Neural cell (in vitro differentiated cells): ENCODE data around the gene PTPRT. TPM values are rescaled to one million over a fixed set of nuclear protein-coding genes. Genes with fewer than 3 reads are reported as not detected.

Experiments used
- H2AFZ ChIP-seq: fragments of 200-600, 300-800 bp; sonication (generic), shearing (Covaris generic); 2 replicates; pipeline ENCODE4 v1.6.0; 2014; ENCODE audit warnings: low read depth, mild to moderate bottlenecking, antibody characterized with exemption, low read length, moderate library complexity
- H3F3A ChIP-seq: fragments of 200-600 bp; shearing (Covaris generic); 2 replicates; pipeline ENCODE4 v1.6.1; 2016; ENCODE audit warnings: mild to moderate bottlenecking, moderate library complexity, mixed read lengths, antibody characterized with exemption, low read length; ENCODE audit not compliant: insufficient read depth, poor library complexity, severe bottlenecking
- H3K27ac ChIP-seq: fragments of 200-600, 300-800 bp; sonication (generic), shearing (Covaris generic); 2 replicates; pipeline ENCODE4 v1.5.1; 2014; ENCODE audit warnings: mild to moderate bottlenecking, low read length, moderate library complexity
- H3K27me3 ChIP-seq: fragments of 300-800, 200-600 bp; sonication (generic), shearing (Covaris generic); 2 replicates; pipeline ENCODE4 v1.6.0; 2014; ENCODE audit warnings: mild to moderate bottlenecking, low read depth, low read length, moderate library complexity; ENCODE audit not compliant: insufficient read depth
- H3K36me3 ChIP-seq: fragments of 300-800, 200-600 bp; sonication (generic), shearing (Covaris generic); 2 replicates; pipeline ENCODE4 v1.5.1; 2014; ENCODE audit warnings: mild to moderate bottlenecking, antibody characterized with exemption, low read length, moderate library complexity; ENCODE audit not compliant: insufficient read depth
- H3K4me2 ChIP-seq: fragments of 300-800, 200-600 bp; sonication (generic), shearing (Covaris generic); 2 replicates; pipeline ENCODE4 v1.6.0; 2014; ENCODE audit warnings: mild to moderate bottlenecking, low read length
- H3K4me3 ChIP-seq: fragments of 300-800, 200-600 bp; sonication (generic), shearing (Covaris generic); 2 replicates; pipeline ENCODE4 v1.5.1; 2014; ENCODE audit warnings: mild to moderate bottlenecking, low read length, moderate library complexity
- H3K79me2 ChIP-seq: fragments of 200-600 bp; shearing (Covaris generic); replicated peaks from 2 replicates; pipeline ENCODE4 v1.6.0; 2014; ENCODE audit warnings: mild to moderate bottlenecking, low read length, moderate library complexity; ENCODE audit not compliant: insufficient read depth
- H3K9ac ChIP-seq: fragments of 300-800, 200-600 bp; sonication (generic), shearing (Covaris generic); 2 replicates; pipeline ENCODE4 v1.6.1; 2016; ENCODE audit warnings: mild to moderate bottlenecking, low read length, mixed read lengths
- H3K9me2 ChIP-seq: fragments of 200-600 bp; shearing (Covaris generic); 2 replicates; pipeline ENCODE4 v1.6.1; 2016; ENCODE audit warnings: mild to moderate bottlenecking, low read length, mixed read lengths; ENCODE audit not compliant: insufficient read depth
- H3K9me3 ChIP-seq: fragments of 200-600, 300-800 bp; sonication (generic), shearing (Covaris generic); 2 replicates; pipeline ENCODE4 v1.6.1; 2016; ENCODE audit warnings: mild to moderate bottlenecking, mixed run types, low read length, moderate library complexity, mixed read lengths
- H4K20me1 ChIP-seq: fragments of 200-600 bp; shearing (Covaris generic); 2 replicates; pipeline ENCODE4 v1.6.1; 2016; ENCODE audit warnings: mild to moderate bottlenecking, mixed run types; ENCODE audit not compliant: insufficient read depth
- CTCF ChIP-seq: fragments of 450-650 bp; IDR thresholded peaks from 2 replicates; pipeline ENCODE4 v1.5.1; 2014; ENCODE audit warnings: antibody characterized with exemption, mild to moderate bottlenecking, moderate library complexity; ENCODE audit not compliant: poor library complexity, severe bottlenecking
- EP300 ChIP-seq: fragments of 450-650 bp; conservative IDR thresholded peaks from 2 replicates; pipeline ENCODE4 v1.6.1; 2014; ENCODE audit warnings: antibody characterized with exemption, mild to moderate bottlenecking, moderate library complexity; ENCODE audit not compliant: poor library complexity, severe bottlenecking
- MXI1 ChIP-seq: fragments of 450-650 bp; conservative IDR thresholded peaks from 2 replicates; pipeline ENCODE4 v1.6.1; 2014; ENCODE audit warnings: antibody characterized with exemption, mild to moderate bottlenecking; ENCODE audit not compliant: poor library complexity, severe bottlenecking
- POLR2AphosphoS5 ChIP-seq: IDR thresholded peaks from 2 replicates; pipeline ENCODE4 v1.6.1; 2012
- RAD21 ChIP-seq: fragments of 450-650 bp; conservative IDR thresholded peaks from 2 replicates; pipeline ENCODE4 v1.6.1; 2014; ENCODE audit warnings: antibody characterized with exemption, mild to moderate bottlenecking, moderate library complexity
- REST ChIP-seq: IDR thresholded peaks from 2 replicates; pipeline ENCODE4 v1.6.1; 2012; ENCODE audit warnings: borderline replicate concordance
- SMC3 ChIP-seq: fragments of 450-650 bp; conservative IDR thresholded peaks from 2 replicates; pipeline ENCODE4 v1.6.1; 2014; ENCODE audit warnings: antibody characterized with exemption, mild to moderate bottlenecking, moderate library complexity; ENCODE audit not compliant: poor library complexity
- polyA plus RNA-seq: library from polyadenylated mRNA; depleted of rRNA; stranded (reverse); fragments of >200 nt; gene quantifications from 2 replicates; pipeline ENCODE4 v1.2.3, GENCODE V29; 2014

The PTPRT gene
- polyA plus RNA-seq, 1 donor from 2014 or later: 9.2 TPM

DNA sequence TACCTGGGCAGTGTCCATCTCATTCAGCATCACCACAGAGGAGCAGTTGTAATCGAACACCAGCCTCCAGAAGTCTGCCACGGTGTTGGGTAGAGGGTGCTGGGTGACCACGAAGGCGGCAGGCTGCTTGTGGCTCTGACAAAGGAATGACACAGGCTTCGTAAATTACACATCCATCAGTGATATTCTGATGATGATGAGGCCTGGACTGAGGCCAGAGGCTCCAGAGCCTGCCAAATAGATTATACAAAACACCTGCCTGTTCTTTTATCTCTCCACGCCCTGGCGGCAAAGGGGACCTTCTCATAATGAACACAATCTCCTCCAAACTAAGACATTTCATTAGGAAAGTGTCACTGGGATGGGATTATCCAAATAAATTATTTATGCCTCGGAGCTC is 1091.3 kb downstream of the PTPRT start:
- Histone ChIP-seq H4K20me1 (no peaks in the 10 kb centered on the region), H3K27me3 (no peaks in the 10 kb centered on the region), H3K4me2 (no peak overlapping the region), H3K36me3 (no peaks in the 10 kb centered on the region), H3K9me3 (no peaks in the 10 kb centered on the region), H3K4me3 (no peak overlapping the region), H3F3A (no peaks in the 10 kb centered on the region), H3K79me2 (no peaks in the 10 kb centered on the region), H3K27ac (no peak overlapping the region), H3K9ac (no peak overlapping the region), H2AFZ (no peak overlapping the region), H3K9me2 (no peaks in the 10 kb centered on the region)
- TF ChIP-seq MXI1 (no peak), POLR2AphosphoS5 (no peak), CTCF (no peak)

DNA sequence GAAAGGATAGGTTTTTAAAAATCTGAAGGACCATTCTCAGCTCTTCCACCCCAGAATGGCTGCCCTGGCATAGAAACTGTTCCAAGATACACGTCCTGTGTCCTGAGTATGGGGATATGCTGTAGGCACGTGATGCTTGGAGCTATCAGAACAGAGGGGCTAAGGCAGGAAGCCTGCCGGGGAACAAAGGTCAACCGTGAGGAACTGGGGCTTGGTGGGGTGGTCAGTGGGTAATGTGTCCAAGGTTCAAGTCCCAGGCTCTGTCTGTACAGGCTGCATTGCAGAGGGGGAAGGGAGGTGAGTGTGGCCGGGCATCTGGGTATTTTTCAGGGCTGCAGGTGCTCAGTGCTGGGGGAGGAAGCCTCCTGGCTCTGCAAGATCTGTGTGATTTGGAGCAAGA is 1092.0 kb downstream of the PTPRT start:
- Histone ChIP-seq H3K36me3 (no peaks in the 10 kb centered on the region), H3K79me2 (no peaks in the 10 kb centered on the region), H3K27me3 (no peaks in the 10 kb centered on the region), H3K4me3 (no peak overlapping the region), H3F3A (no peaks in the 10 kb centered on the region), H2AFZ (no peak overlapping the region), H3K27ac (no peak overlapping the region), H3K9me2 (no peaks in the 10 kb centered on the region), H3K4me2 (no peak overlapping the region), H3K9me3 (no peaks in the 10 kb centered on the region), H3K9ac (no peak overlapping the region), H4K20me1 (no peaks in the 10 kb centered on the region)
- TF ChIP-seq RAD21 (no peak), EP300 (no peak), REST (no peak), SMC3 (no peak), CTCF (no peak), MXI1 (no peak)
